LNCAP (cell line): ENCODE results near the gene OLIG1.

Source experiments
- CTCF ChIP-seq: fragments of 450-650 bp; IDR thresholded peaks from 2 replicates; pipeline ENCODE4 v1.5.1; 2017; ENCODE audit warnings: mild to moderate bottlenecking

The OLIG1 gene

GRCh38 chr21:33117101-33117888 is 47.4 kb downstream of the OLIG1 start:
- TF ChIP-seq CTCF: no peak
